ENCODE results near the gene ERICH2. TPM values are rescaled to one million over a fixed set of nuclear protein-coding genes. Genes with fewer than 3 reads are reported as not detected.

The ERICH2 gene
- total and polyA plus RNA-seq, 2 of the 13 experiments (the other 11 are each of a cell fraction or from before 2014, with no cell fraction given), result not detected

DNA sequence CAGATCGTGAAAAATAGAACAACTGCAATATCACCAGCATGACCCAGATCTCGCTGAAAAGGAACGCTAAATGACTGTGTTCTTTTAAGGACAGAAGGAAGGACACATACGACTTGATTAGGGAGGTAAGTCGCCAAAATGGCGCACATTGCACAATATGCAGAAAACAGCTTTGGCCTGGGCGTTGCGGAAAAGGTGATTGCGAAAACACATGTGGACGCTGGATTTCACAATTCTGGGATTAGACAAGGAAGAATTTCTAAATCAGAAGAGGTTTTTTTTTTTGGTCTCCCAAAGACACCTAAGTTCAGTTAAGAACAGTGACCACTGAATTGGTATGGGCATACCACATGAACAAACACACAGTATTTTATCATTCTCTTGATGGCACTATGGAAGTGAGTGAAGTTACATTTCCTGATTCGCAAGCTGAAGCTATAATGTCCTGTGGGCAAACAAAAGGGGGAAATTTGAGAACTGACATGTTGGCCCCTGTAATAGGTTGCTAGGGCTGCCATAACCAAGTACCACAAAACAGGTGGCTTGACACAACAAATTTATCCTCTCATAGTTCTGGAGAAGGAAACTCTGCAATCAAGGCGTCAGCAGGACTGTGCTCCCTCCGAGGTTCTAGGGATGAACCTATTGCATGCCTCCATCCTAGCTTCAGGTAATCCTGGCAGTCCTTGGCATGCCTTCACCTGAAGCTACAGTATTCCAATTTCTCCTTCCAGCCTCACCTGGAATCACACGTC is 25.8 kb upstream of the ERICH2 start (continued):
- TF ChIP-seq ZNF33A (CRISPR knock-in tag; IDR thresholded peaks at IDR 0.05; ENCODE audit: borderline replicate concordance) (no peak), ZNF570 (CRISPR knock-in tag; IDR thresholded peaks at IDR 0.05; ENCODE audit: borderline replicate concordance) (no peak), ZZZ3 (CRISPR knock-in tag; IDR thresholded peaks at IDR 0.05; ENCODE audit: borderline replicate concordance) (no peak), HMGA1 (CRISPR knock-in tag; conservative IDR thresholded peaks at IDR 0.05) (no peak), RXRB (CRISPR knock-in tag; IDR thresholded peaks at IDR 0.05; ENCODE audit: borderline replicate concordance) (peak; percentile 65; the same call in 1 of the 2 replicates), IKZF4 (CRISPR knock-in tag; IDR thresholded peaks at IDR 0.05; ENCODE audit: borderline replicate concordance, low read depth, not compliant biosample characterization) (peak; percentile 38), ZNF670 (CRISPR knock-in tag; IDR thresholded peaks at IDR 0.05; ENCODE audit: borderline replicate concordance) (peak; percentile 88), SMARCE1 (IDR thresholded peaks at IDR 0.05; ENCODE audit: borderline replicate concordance) (no peak), ZNF17 (CRISPR knock-in tag; IDR thresholded peaks at IDR 0.05) (no peak), KAT7 (CRISPR knock-in tag; IDR thresholded peaks at IDR 0.05; ENCODE audit: borderline replicate concordance) (peak; percentile 58; the same call in 1 of the 2 replicates), TBL1XR1 (IDR thresholded peaks at IDR 0.05; ENCODE audit: borderline replicate concordance, low read length, partially characterized antibody) (no peak), MBNL3 (CRISPR knock-in tag; conservative IDR thresholded peaks at IDR 0.05) (no peak), U2AF2 (IDR thresholded peaks at IDR 0.05; ENCODE audit: low read depth, low read length) (no peak), GATAD1 (CRISPR knock-in tag; IDR thresholded peaks at IDR 0.05) (peak; percentile 62), MEIS1 (CRISPR knock-in tag; IDR thresholded peaks at IDR 0.05; ENCODE audit: borderline replicate concordance) (no peak), THAP11 (CRISPR knock-in tag; IDR thresholded peaks at IDR 0.05) (peak; percentile 83), ZNF549 (CRISPR knock-in tag; IDR thresholded peaks at IDR 0.05) (no peak)
- TF ChIP-seq, protein P1, sequence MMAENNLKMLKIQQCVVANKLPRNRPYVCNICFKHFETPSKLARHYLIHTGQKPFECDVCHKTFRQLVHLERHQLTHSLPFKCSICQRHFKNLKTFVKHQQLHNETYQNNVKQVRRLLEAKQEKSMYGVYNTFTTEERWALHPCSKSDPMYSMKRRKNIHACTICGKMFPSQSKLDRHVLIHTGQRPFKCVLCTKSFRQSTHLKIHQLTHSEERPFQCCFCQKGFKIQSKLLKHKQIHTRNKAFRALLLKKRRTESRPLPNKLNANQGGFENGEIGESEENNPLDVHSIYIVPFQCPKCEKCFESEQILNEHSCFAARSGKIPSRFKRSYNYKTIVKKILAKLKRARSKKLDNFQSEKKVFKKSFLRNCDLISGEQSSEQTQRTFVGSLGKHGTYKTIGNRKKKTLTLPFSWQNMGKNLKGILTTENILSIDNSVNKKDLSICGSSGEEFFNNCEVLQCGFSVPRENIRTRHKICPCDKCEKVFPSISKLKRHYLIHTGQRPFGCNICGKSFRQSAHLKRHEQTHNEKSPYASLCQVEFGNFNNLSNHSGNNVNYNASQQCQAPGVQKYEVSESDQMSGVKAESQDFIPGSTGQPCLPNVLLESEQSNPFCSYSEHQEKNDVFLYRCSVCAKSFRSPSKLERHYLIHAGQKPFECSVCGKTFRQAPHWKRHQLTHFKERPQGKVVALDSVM (CRISPR knock-in tag; IDR thresholded peaks at IDR 0.05), result no peak
- TF ChIP-seq, protein P2, sequence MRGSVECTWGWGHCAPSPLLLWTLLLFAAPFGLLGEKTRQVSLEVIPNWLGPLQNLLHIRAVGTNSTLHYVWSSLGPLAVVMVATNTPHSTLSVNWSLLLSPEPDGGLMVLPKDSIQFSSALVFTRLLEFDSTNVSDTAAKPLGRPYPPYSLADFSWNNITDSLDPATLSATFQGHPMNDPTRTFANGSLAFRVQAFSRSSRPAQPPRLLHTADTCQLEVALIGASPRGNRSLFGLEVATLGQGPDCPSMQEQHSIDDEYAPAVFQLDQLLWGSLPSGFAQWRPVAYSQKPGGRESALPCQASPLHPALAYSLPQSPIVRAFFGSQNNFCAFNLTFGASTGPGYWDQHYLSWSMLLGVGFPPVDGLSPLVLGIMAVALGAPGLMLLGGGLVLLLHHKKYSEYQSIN (CRISPR knock-in tag; IDR thresholded peaks at IDR 0.05; ENCODE audit: borderline replicate concordance), result no peak
- TF ChIP-seq, protein P3, sequence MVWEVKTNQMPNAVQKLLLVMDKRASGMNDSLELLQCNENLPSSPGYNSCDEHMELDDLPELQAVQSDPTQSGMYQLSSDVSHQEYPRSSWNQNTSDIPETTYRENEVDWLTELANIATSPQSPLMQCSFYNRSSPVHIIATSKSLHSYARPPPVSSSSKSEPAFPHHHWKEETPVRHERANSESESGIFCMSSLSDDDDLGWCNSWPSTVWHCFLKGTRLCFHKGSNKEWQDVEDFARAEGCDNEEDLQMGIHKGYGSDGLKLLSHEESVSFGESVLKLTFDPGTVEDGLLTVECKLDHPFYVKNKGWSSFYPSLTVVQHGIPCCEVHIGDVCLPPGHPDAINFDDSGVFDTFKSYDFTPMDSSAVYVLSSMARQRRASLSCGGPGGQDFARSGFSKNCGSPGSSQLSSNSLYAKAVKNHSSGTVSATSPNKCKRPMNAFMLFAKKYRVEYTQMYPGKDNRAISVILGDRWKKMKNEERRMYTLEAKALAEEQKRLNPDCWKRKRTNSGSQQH (CRISPR knock-in tag; IDR thresholded peaks at IDR 0.05; ENCODE audit: low read depth), result no peak
- TF ChIP-seq, protein P4, sequence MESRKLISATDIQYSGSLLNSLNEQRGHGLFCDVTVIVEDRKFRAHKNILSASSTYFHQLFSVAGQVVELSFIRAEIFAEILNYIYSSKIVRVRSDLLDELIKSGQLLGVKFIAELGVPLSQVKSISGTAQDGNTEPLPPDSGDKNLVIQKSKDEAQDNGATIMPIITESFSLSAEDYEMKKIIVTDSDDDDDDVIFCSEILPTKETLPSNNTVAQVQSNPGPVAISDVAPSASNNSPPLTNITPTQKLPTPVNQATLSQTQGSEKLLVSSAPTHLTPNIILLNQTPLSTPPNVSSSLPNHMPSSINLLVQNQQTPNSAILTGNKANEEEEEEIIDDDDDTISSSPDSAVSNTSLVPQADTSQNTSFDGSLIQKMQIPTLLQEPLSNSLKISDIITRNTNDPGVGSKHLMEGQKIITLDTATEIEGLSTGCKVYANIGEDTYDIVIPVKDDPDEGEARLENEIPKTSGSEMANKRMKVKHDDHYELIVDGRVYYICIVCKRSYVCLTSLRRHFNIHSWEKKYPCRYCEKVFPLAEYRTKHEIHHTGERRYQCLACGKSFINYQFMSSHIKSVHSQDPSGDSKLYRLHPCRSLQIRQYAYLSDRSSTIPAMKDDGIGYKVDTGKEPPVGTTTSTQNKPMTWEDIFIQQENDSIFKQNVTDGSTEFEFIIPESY (CRISPR knock-in tag; IDR thresholded peaks at IDR 0.05), result peak; percentile 63; the same call in 1 of the 2 replicates
- TF ChIP-seq, protein P5, sequence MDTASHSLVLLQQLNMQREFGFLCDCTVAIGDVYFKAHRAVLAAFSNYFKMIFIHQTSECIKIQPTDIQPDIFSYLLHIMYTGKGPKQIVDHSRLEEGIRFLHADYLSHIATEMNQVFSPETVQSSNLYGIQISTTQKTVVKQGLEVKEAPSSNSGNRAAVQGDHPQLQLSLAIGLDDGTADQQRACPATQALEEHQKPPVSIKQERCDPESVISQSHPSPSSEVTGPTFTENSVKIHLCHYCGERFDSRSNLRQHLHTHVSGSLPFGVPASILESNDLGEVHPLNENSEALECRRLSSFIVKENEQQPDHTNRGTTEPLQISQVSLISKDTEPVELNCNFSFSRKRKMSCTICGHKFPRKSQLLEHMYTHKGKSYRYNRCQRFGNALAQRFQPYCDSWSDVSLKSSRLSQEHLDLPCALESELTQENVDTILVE (CRISPR knock-in tag; IDR thresholded peaks at IDR 0.05), result peak; percentile 73
